DND-41 (cell line): Measurements from ENCODE around the gene PRR35.

ENCODE experiments used
- ATAC-seq: fragments of 200-7000 bp; cut with Tn5 transposase; 3 replicates; pipeline ENCODE4 v1.9.1; 2021; ENCODE audit warnings: low read depth; ENCODE audit not compliant: insufficient read depth
- DNase-seq: peaks from one replicate; pipeline ENCODE4 v3.0.0-alpha.2; 2020
- H2AFZ ChIP-seq: 2 replicates; pipeline ENCODE4 v1.6.0; 2012; ENCODE audit warnings: low read depth, low read length
- H3K27ac ChIP-seq: 2 replicates; pipeline ENCODE4 v1.5.1; 2012; ENCODE audit warnings: low read length, inconsistent platforms
- H3K27me3 ChIP-seq: fragments of 200-600 bp; sonication (generic); 2 replicates; pipeline ENCODE4 v1.6.0; 2012; ENCODE audit warnings: low read length, mild to moderate bottlenecking, inconsistent platforms; ENCODE audit not compliant: insufficient read depth, poor library complexity
- H3K36me3 ChIP-seq: 2 replicates; pipeline ENCODE4 v1.5.1; 2012; ENCODE audit warnings: low read length, inconsistent platforms; ENCODE audit not compliant: insufficient read depth
- H3K4me1 ChIP-seq: 2 replicates; pipeline ENCODE4 v1.5.1; 2012; ENCODE audit warnings: mild to moderate bottlenecking, low read length; ENCODE audit not compliant: insufficient read depth
- H3K4me2 ChIP-seq: 2 replicates; pipeline ENCODE4 v1.6.0; 2012; ENCODE audit warnings: mild to moderate bottlenecking, moderate library complexity, low read length, inconsistent platforms; ENCODE audit not compliant: insufficient read depth
- H3K4me3 ChIP-seq, 2 experiments: fragments of 200-600 bp in 1 of 2; shearing (Covaris generic) in 1 of 2; 2 replicates each; pipeline ENCODE4 v1.5.1; 2012 to 2016; ENCODE audit warnings: inconsistent platforms in 2 of 2, low read length in 2 of 2, mild to moderate bottlenecking in 2 of 2, low read depth in 1 of 2, moderate library complexity in 1 of 2
- H3K79me2 ChIP-seq: 2 replicates; pipeline ENCODE4 v1.6.0; 2012; ENCODE audit warnings: low read length, inconsistent platforms; ENCODE audit not compliant: insufficient read depth
- H3K9ac ChIP-seq: 2 replicates; pipeline ENCODE4 v1.6.0; 2012; ENCODE audit warnings: low read depth, mild to moderate bottlenecking, inconsistent platforms, low read length, moderate library complexity
- H3K9me3 ChIP-seq: 2 replicates; pipeline ENCODE4 v1.5.1; 2012; ENCODE audit warnings: low read length, moderate library complexity, mild to moderate bottlenecking, inconsistent platforms; ENCODE audit not compliant: insufficient read depth, severe bottlenecking
- H4K20me1 ChIP-seq: 2 replicates; pipeline ENCODE4 v1.6.0; 2012; ENCODE audit warnings: low read length; ENCODE audit not compliant: insufficient read depth
- CTCF ChIP-seq: IDR thresholded peaks from 2 replicates; pipeline ENCODE4 v1.5.1; 2012; ENCODE audit warnings: borderline replicate concordance, low read length, moderate library complexity, mild to moderate bottlenecking; ENCODE audit not compliant: poor library complexity, severe bottlenecking; ENCODE audit errors: extremely low read depth
- EZH2 ChIP-seq: IDR thresholded peaks from 3 replicates; pipeline ENCODE4 v1.6.1; 2012; ENCODE audit warnings: borderline replicate concordance, low read depth, mild to moderate bottlenecking, moderate library complexity, low read length, inconsistent platforms; ENCODE audit not compliant: severe bottlenecking

The PRR35 gene

GRCh38 chr16:525123-525519 is 35.1 kb upstream of the PRR35 start:
- H4K20me1 ChIP-seq = peaks cover 44% of the 10 kb centered on the region
- H2AFZ ChIP-seq = no peak overlapping the region
- no peaks in the 10 kb centered on the region for H3K27me3 ChIP-seq
- H3K4me2 ChIP-seq = peak overlapping the region; percentile 80
- H3K4me3 ChIP-seq = no peak overlapping the region
- H3K27ac ChIP-seq = no peak overlapping the region
- TF ChIP-seq CTCF (no peak), EZH2 (no peak)
- peaks cover 27% of the 10 kb centered on the region for H3K36me3 ChIP-seq
- H3K4me1 ChIP-seq = peaks cover 33% of the 10 kb centered on the region
- DNase-seq = no peak
- H3K9me3 ChIP-seq = no peaks in the 10 kb centered on the region
- no peak overlapping the region for H3K9ac ChIP-seq
- ATAC-seq = no peak
- peaks cover 42% of the 10 kb centered on the region for H3K79me2 ChIP-seq

GRCh38 chr16:525520-526180 is 34.5 kb upstream of the PRR35 start:
- peak overlapping the region; percentile 80 for H3K4me2 ChIP-seq
- peaks cover 38% of the 10 kb centered on the region for H3K4me1 ChIP-seq
- H3K9me3 ChIP-seq = no peaks in the 10 kb centered on the region
- H4K20me1 ChIP-seq = peaks cover 49% of the 10 kb centered on the region
- ATAC-seq = no peak
- H3K79me2 ChIP-seq = peaks cover 48% of the 10 kb centered on the region
- peak overlapping the region; percentile 81 for H3K9ac ChIP-seq
- TF ChIP-seq CTCF (no peak), EZH2 (no peak)
- H3K27me3 ChIP-seq = no peaks in the 10 kb centered on the region
- peak overlapping the region; percentile 46 to 95; a peak in 3 of 4 replicates for H3K4me3 ChIP-seq
- H3K27ac ChIP-seq = peak overlapping the region; percentile 50; the same call in 1 of the 2 replicates
- peaks cover 27% of the 10 kb centered on the region for H3K36me3 ChIP-seq
- DNase-seq = no peak
- no peak overlapping the region for H2AFZ ChIP-seq

- no peaks in the 10 kb centered on the region for H3K27me3 ChIP-seq
- no peaks in the 10 kb centered on the region for H3K9me3 ChIP-seq
- H3K9ac ChIP-seq = peak overlapping the region; percentile 81
- ATAC-seq = peak; percentile 22
- DNase-seq = peak; percentile 45
- H3K4me3 ChIP-seq = peak overlapping the region; percentile 46 to 95
- peak overlapping the region; percentile 80 for H3K4me2 ChIP-seq
- peaks cover 55% of the 10 kb centered on the region for H3K79me2 ChIP-seq
- H3K27ac ChIP-seq = peak overlapping the region; percentile 93
- no peak for TF ChIP-seq CTCF
- no peak for TF ChIP-seq EZH2
- H3K4me1 ChIP-seq = peaks cover 38% of the 10 kb centered on the region
- H2AFZ ChIP-seq = peak overlapping the region; percentile 75
- H3K36me3 ChIP-seq = peaks cover 24% of the 10 kb centered on the region
- H4K20me1 ChIP-seq = peaks cover 55% of the 10 kb centered on the region
Observed at GRCh38 chr16:526181-527014, 33.8 kb upstream of the PRR35 start.
